Measurements from ENCODE around the gene ATP10A. TPM values are rescaled to one million over a fixed set of nuclear protein-coding genes. Genes with fewer than 3 reads are reported as not detected.

ATP10A gene
- total RNA-seq, 1 experiment from 2014 or later = 3.0 TPM

GRCh38 chr15:25687276-25687675 is 175.9 kb downstream of the ATP10A start:
- H3K36me3 Mint-ChIP-seq (ENCODE audit: insufficient read depth, unreplicated experiment) = no peaks in the 10 kb centered on the region

GRCh38 chr15:25686780-25687179 is 176.3 kb downstream of the ATP10A start:
- CTCF ChIA-PET = no interaction called here
- DNase-seq = no peak
- TF ChIP-seq, protein P1, sequence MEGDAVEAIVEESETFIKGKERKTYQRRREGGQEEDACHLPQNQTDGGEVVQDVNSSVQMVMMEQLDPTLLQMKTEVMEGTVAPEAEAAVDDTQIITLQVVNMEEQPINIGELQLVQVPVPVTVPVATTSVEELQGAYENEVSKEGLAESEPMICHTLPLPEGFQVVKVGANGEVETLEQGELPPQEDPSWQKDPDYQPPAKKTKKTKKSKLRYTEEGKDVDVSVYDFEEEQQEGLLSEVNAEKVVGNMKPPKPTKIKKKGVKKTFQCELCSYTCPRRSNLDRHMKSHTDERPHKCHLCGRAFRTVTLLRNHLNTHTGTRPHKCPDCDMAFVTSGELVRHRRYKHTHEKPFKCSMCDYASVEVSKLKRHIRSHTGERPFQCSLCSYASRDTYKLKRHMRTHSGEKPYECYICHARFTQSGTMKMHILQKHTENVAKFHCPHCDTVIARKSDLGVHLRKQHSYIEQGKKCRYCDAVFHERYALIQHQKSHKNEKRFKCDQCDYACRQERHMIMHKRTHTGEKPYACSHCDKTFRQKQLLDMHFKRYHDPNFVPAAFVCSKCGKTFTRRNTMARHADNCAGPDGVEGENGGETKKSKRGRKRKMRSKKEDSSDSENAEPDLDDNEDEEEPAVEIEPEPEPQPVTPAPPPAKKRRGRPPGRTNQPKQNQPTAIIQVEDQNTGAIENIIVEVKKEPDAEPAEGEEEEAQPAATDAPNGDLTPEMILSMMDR (IDR thresholded peaks at IDR 0.05; ENCODE audit: unreplicated experiment) = no peak
- intact Hi-C loops (cut with micrococcal nuclease; ENCODE audit: unreplicated experiment) = no loop called here
- Mint-ChIP-seq H3K27me3 (ENCODE audit: unreplicated experiment) (no peaks in the 10 kb centered on the region), H3K4me1 (ENCODE audit: low read depth, unreplicated experiment) (no peaks in the 10 kb centered on the region), H3K4me3 (ENCODE audit: low read depth, unreplicated experiment) (no peak overlapping the region), H3K27ac (ENCODE audit: unreplicated experiment) (no peak overlapping the region), H3K36me3 (ENCODE audit: insufficient read depth, unreplicated experiment) (no peaks in the 10 kb centered on the region), H3K9me3 (ENCODE audit: low read depth, unreplicated experiment) (no peaks in the 10 kb centered on the region)
- BruUV-seq (replicated peaks) = no TSS peak

More at GRCh38 chr15:25687276-25687675, 175.9 kb downstream of the ATP10A start:
- H3K27me3 Mint-ChIP-seq (ENCODE audit: unreplicated experiment) = no peaks in the 10 kb centered on the region
- no peaks in the 10 kb centered on the region for H3K9me3 Mint-ChIP-seq (ENCODE audit: low read depth, unreplicated experiment)
- intact Hi-C loops (cut with micrococcal nuclease; ENCODE audit: unreplicated experiment) = no loop called here
- H3K4me3 Mint-ChIP-seq (ENCODE audit: low read depth, unreplicated experiment) = no peak overlapping the region
- CTCF ChIA-PET = no interaction called here
- H3K4me1 Mint-ChIP-seq (ENCODE audit: low read depth, unreplicated experiment) = no peaks in the 10 kb centered on the region
- no peak overlapping the region for H3K27ac Mint-ChIP-seq (ENCODE audit: unreplicated experiment)
- TF ChIP-seq, protein P1 (IDR thresholded peaks at IDR 0.05; ENCODE audit: unreplicated experiment) = no peak
- no peak for DNase-seq
- no TSS peak for BruUV-seq (replicated peaks)

DNA sequence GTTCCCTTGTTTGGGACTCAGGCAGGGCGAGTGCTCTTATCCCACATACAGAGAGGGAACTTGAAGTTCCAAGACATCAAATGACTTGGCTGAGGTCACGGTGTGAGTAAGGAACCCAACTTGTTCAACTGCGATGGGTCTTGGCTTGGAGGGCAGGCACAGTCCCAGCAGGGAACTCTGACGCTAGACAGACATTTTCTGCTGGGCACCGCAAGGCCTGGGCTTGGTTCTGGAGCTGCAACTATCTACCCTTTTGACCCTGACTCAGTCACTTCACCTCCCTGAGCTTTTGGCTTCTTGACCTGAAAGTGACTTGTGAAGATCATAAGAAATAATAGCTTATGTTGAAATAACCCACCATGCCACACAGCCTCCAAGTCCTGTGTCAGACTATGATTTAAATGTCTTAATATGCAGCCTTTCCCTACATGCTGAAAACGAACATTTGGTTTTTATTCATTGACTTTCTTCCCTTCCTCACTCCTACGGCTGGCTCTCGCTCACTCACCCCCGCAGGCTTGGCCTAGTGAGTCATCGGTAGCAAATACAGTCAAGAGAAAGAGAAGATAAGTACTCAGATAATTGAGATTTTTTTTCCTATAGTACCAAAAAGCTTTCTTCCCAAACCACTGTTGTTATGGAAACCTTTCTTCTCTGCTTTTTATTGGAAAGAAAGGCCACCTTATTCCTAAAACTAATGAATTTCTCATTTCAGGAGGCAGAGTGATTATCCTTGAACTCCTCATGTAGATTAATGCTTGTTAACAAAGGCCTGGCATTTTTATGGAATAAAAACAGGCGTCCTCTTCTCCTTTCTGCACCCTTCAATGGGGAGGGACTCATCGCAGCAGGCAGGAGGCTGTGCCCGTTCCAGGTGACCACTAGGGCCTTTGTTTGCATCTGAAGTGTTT is 178.4 kb downstream of the ATP10A start:
- Mint-ChIP-seq H3K36me3 (ENCODE audit: insufficient read depth, unreplicated experiment) (no peaks in the 10 kb centered on the region), H3K4me1 (ENCODE audit: low read depth, unreplicated experiment) (no peaks in the 10 kb centered on the region), H3K27ac (ENCODE audit: unreplicated experiment) (no peak overlapping the region), H3K4me3 (ENCODE audit: low read depth, unreplicated experiment) (no peak overlapping the region), H3K9me3 (ENCODE audit: low read depth, unreplicated experiment) (no peaks in the 10 kb centered on the region), H3K27me3 (ENCODE audit: unreplicated experiment) (no peaks in the 10 kb centered on the region)
- CTCF ChIA-PET = no interaction called here
- BruUV-seq (replicated peaks) = no TSS peak
- DNase-seq = no peak
- TF ChIP-seq, protein P1 (IDR thresholded peaks at IDR 0.05; ENCODE audit: unreplicated experiment) = no peak
- intact Hi-C loops (cut with micrococcal nuclease; ENCODE audit: unreplicated experiment) = no loop called here

DNA sequence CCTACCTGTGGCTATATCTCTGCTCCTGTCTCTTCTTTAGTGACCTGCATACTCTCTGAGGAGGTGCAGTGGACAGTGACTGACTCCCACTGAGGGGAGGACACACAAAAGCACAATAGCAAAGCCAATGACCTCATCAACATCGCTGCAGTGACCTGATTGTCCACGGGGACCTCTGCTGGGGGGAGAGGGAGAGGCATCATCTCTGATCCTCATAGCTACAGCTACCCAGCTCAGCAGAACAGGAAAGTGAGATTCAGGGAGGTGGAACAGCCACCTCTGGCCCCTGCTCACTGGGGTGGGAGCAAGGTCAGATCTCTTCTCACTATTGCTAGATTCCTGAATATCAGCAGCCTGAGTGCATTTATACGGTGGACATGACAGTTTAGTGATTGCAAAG is 179.2 kb downstream of the ATP10A start:
- no peaks in the 10 kb centered on the region for H3K27me3 Mint-ChIP-seq (ENCODE audit: unreplicated experiment)
- no peaks in the 10 kb centered on the region for H3K9me3 Mint-ChIP-seq (ENCODE audit: low read depth, unreplicated experiment)
- H3K4me3 Mint-ChIP-seq (ENCODE audit: low read depth, unreplicated experiment) = no peak overlapping the region
- H3K27ac Mint-ChIP-seq (ENCODE audit: unreplicated experiment) = no peak overlapping the region
- H3K4me1 Mint-ChIP-seq (ENCODE audit: low read depth, unreplicated experiment) = no peaks in the 10 kb centered on the region
- CTCF ChIA-PET = no interaction called here
- intact Hi-C loops (cut with micrococcal nuclease; ENCODE audit: unreplicated experiment) = no loop called here
- H3K36me3 Mint-ChIP-seq (ENCODE audit: insufficient read depth, unreplicated experiment) = no peaks in the 10 kb centered on the region
- BruUV-seq (replicated peaks) = no TSS peak
- DNase-seq = no peak
- TF ChIP-seq, protein P1 (IDR thresholded peaks at IDR 0.05; ENCODE audit: unreplicated experiment) = no peak

Measured in Calu3 (cell line).